AG09309 (cell line): ENCODE data around the gene ARID5B.
"Not testable (repeated sequence)": the region's sequence is repeated elsewhere in the genome, so short reads cannot be mapped to it uniquely, and the experiment has no call there.

Experiments
- DNase-seq: peaks from one replicate; pipeline ENCODE4 v3.0.0-alpha.2; 2010; ENCODE audit warnings: low read depth
- H3K4me3 ChIP-seq: 2 replicates; pipeline ENCODE4 v1.5.1; 2011; ENCODE audit warnings: mild to moderate bottlenecking, low read depth, low read length, moderate library complexity; ENCODE audit not compliant: control insufficient read depth
- TF ChIP-seq, protein P1 (sequence below): IDR thresholded peaks from 2 replicates; pipeline ENCODE4 v1.5.1; 2011; ENCODE audit warnings: mild to moderate bottlenecking, low read depth, low read length, inconsistent platforms; ENCODE audit not compliant: insufficient read depth, control insufficient read depth; ENCODE audit errors: missing control alignments

Gene ARID5B

GRCh38 chr10:62025901-62026879, 124.7 kb downstream of the ARID5B start:
- no peak overlapping the region for H3K4me3 ChIP-seq
- DNase-seq: no peak
- TF ChIP-seq, protein P1, sequence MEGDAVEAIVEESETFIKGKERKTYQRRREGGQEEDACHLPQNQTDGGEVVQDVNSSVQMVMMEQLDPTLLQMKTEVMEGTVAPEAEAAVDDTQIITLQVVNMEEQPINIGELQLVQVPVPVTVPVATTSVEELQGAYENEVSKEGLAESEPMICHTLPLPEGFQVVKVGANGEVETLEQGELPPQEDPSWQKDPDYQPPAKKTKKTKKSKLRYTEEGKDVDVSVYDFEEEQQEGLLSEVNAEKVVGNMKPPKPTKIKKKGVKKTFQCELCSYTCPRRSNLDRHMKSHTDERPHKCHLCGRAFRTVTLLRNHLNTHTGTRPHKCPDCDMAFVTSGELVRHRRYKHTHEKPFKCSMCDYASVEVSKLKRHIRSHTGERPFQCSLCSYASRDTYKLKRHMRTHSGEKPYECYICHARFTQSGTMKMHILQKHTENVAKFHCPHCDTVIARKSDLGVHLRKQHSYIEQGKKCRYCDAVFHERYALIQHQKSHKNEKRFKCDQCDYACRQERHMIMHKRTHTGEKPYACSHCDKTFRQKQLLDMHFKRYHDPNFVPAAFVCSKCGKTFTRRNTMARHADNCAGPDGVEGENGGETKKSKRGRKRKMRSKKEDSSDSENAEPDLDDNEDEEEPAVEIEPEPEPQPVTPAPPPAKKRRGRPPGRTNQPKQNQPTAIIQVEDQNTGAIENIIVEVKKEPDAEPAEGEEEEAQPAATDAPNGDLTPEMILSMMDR: no peak

DNA sequence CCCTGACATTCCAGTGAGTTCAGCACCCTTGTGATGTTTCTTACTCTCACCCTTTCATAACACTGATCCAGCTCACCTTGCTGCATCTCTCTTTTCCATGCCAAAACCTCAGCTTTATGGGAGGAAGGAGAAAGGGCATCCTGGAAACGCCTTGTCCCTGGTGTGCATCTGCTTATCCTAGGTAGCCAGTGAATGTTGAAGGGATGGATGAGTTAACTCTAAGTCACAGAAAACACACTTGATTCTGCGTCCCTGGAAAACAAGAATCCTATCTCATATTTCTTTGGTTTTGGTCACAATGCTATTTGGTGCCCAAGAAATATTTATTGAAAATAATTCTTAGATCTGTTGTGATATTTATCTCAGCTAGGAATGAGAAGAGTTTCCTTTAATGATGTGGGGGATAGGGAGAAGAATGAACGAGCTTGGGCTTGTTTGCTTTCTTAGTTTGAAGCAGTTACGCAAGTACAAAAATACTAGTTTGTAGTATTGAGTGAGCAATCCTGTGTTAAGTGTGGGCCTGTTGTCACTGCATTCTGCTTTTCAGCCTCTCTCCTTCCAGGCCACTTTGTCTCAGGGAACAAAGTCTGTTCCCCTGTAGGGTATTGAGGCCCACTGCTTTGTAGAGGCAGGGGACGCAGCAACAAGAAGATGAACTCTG, 126.5 kb downstream of the ARID5B start:
- DNase-seq: no peak
- H3K4me3 ChIP-seq: no peak overlapping the region
- TF ChIP-seq, protein P1: no peak

DNA sequence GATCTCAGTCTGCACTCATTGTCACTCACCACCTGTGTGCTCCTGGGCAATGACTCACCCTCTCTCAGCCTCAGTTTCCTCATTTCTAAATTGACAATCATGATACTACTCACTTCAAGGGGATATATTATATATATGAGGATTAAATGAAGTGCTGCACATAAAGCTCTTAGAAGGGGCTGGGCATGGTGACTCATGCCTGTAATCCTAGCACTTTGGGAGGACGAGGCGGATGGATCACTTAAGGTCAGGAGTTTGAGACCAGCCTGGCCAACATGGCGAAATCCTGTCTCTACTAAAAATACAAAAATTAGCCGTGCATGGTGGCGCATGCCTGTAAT, 127.0 kb downstream of the ARID5B start:
- not testable (repeated sequence) for H3K4me3 ChIP-seq, DNase-seq

- no peak for DNase-seq
- H3K4me3 ChIP-seq: no peak overlapping the region
- TF ChIP-seq, protein P1: no peak
Observed at GRCh38 chr10:62029401-62029800, 127.9 kb downstream of the ARID5B start.

- DNase-seq: no peak
- TF ChIP-seq, protein P1: no peak
- no peak overlapping the region for H3K4me3 ChIP-seq
Observed at GRCh38 chr10:62031507-62031906, 130.0 kb downstream of the ARID5B start.

DNA sequence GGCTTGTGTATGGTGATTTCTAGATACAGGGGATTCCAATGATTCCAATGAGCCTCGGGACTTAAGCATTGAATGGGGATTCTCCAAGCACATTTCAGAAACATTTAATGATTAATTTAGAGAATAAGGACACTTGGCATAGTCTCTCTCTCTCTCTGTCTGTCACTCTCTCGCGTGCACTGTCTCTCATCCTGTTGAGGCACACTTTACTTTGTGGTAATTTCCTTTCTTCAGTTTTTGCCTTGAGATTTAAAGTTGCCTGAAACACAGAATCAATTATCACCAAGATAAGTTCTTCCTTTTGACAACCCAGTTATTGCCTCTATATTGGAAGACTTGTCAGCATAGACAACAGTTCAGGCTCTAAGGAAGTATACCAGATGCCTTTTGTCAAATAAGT, 131.6 kb downstream of the ARID5B start:
- DNase-seq: no peak
- TF ChIP-seq, protein P1: no peak
- H3K4me3 ChIP-seq: no peak overlapping the region

DNA sequence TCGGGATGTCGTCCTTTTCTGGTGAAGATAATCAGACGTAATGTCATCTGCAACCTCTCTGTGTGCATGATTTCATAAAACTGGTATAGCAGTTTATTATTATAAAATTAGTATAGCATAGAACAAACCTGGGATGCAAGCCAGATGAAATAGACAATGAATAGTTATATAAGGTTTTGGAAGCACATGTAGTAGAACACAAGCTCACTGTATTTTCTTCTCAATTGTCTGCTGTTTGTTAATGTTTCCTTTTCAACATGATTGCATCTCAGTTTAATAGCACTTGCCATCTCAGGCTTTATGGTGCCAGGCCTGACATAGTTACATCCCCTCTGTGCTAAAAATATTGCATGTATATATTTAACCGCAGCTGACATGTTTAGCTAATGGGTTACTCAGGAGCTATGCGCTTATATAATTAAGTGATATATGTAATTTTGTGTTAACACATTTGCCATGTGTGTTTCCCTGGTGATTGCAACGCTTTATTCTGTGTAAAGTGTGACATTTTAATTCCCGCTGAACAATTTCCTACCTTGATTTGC, 132.7 kb downstream of the ARID5B start:
- TF ChIP-seq, protein P1: no peak
- no peak overlapping the region for H3K4me3 ChIP-seq
- no peak for DNase-seq
